GM23338 (cell line): Measurements from ENCODE around the gene AP5S1. TPM values are rescaled to one million over a fixed set of nuclear protein-coding genes. Genes with fewer than 3 reads are reported as not detected.

Source experiments
- ATAC-seq: fragments of 200-7000 bp; cut with Tn5 transposase; 3 replicates; pipeline ENCODE4 v1.9.1; 2020
- DNase-seq: peaks from one replicate; pipeline ENCODE4 v3.0.0-alpha.2; 2015; ENCODE audit warnings: low spot score
- H2AFZ ChIP-seq: fragments of 200-600 bp; sonication (generic); 2 replicates; pipeline ENCODE4 v1.8.0; 2016; ENCODE audit warnings: antibody characterized with exemption, mild to moderate bottlenecking, moderate library complexity
- H3F3A ChIP-seq: fragments of 200-600 bp; sonication (generic); replicated peaks from 2 replicates; pipeline ENCODE4 v1.8.0; 2017; ENCODE audit warnings: antibody characterized with exemption, mixed run types, low read depth
- H3K27ac ChIP-seq: fragments of 200-600 bp; sonication (generic); 2 replicates; pipeline ENCODE4 v1.6.1; 2016; ENCODE audit warnings: low read depth
- H3K27me3 ChIP-seq: fragments of 200-600 bp; sonication (generic); 2 replicates; pipeline ENCODE4 v1.8.0; 2016; ENCODE audit warnings: mild to moderate bottlenecking, mixed run types, moderate library complexity; ENCODE audit not compliant: insufficient read depth
- H3K36me3 ChIP-seq: fragments of 200-600 bp; sonication (generic); 2 replicates; pipeline ENCODE4 v1.8.0; 2016; ENCODE audit warnings: mild to moderate bottlenecking; ENCODE audit not compliant: insufficient read depth
- H3K4me1 ChIP-seq: fragments of 200-600 bp; sonication (generic); 2 replicates; pipeline ENCODE4 v1.8.0; 2016; ENCODE audit warnings: mild to moderate bottlenecking, moderate library complexity; ENCODE audit not compliant: insufficient read depth
- H3K4me2 ChIP-seq: fragments of 200-600 bp; sonication (generic); 2 replicates; pipeline ENCODE4 v1.7.1; 2017; ENCODE audit warnings: mixed run types
- H3K4me3 ChIP-seq: fragments of 200-600 bp; sonication (generic); 2 replicates; pipeline ENCODE4 v1.6.1; 2016; ENCODE audit warnings: mixed run types
- H3K79me2 ChIP-seq: fragments of 200-600 bp; sonication (generic); replicated peaks from 2 replicates; pipeline ENCODE4 v1.8.0; 2017; ENCODE audit warnings: mild to moderate bottlenecking; ENCODE audit not compliant: insufficient read depth
- H3K9me2 ChIP-seq: fragments of 200-600 bp; sonication (generic); 2 replicates; pipeline ENCODE4 v1.8.0; 2017; ENCODE audit not compliant: insufficient read depth
- H4K20me1 ChIP-seq: fragments of 200-600 bp; sonication (generic); replicated peaks from 2 replicates; pipeline ENCODE4 v1.8.0; 2017; ENCODE audit warnings: mild to moderate bottlenecking; ENCODE audit not compliant: insufficient read depth
- H3K27ac Mint-ChIP-seq: 2 replicates; pipeline ENCODE4 v1.8.0; 2020; ENCODE audit warnings: inconsistent platforms, mild to moderate bottlenecking, moderate library complexity, mixed read lengths
- H3K27me3 Mint-ChIP-seq: 3 replicates; pipeline ENCODE4 v1.8.0; 2022; ENCODE audit warnings: low read depth, mild to moderate bottlenecking, moderate library complexity, mixed read lengths, inconsistent platforms; ENCODE audit not compliant: insufficient read depth, poor library complexity
- H3K36me3 Mint-ChIP-seq: 3 replicates; pipeline ENCODE4 v1.8.0; 2021; ENCODE audit warnings: low read depth, mild to moderate bottlenecking, inconsistent platforms, moderate library complexity, mixed read lengths
- H3K4me1 Mint-ChIP-seq: 3 replicates; pipeline ENCODE4 v1.8.0; 2020; ENCODE audit warnings: mild to moderate bottlenecking, inconsistent platforms, mixed read lengths
- H3K4me3 Mint-ChIP-seq: 3 replicates; pipeline ENCODE4 v1.8.0; 2021; ENCODE audit warnings: moderate library complexity, mild to moderate bottlenecking, inconsistent platforms, mixed read lengths
- H3K9me3 Mint-ChIP-seq: 3 replicates; pipeline ENCODE4 v1.8.0; 2020; ENCODE audit warnings: moderate library complexity, mild to moderate bottlenecking, inconsistent platforms, mixed read lengths
- EZH2 ChIP-seq: fragments of 200-600 bp; sonication (generic); IDR thresholded peaks from one replicate; pipeline ENCODE4 v1.8.0; 2017; ENCODE audit warnings: antibody characterized with exemption, mild to moderate bottlenecking, low read depth; ENCODE audit not compliant: unreplicated experiment
- EZH2phosphoT487 ChIP-seq: fragments of 200-600 bp; sonication (generic); IDR thresholded peaks from one replicate; pipeline ENCODE4 v1.8.1; 2018; ENCODE audit warnings: antibody characterized with exemption; ENCODE audit not compliant: unreplicated experiment
- JUNB ChIP-seq: IDR thresholded peaks from one replicate; pipeline ENCODE4 v1.6.1; 2016; ENCODE audit warnings: antibody characterized with exemption; ENCODE audit not compliant: unreplicated experiment
- NANOG ChIP-seq: IDR thresholded peaks from 2 replicates; pipeline ENCODE4 v1.6.1; 2016; ENCODE audit warnings: antibody characterized with exemption, borderline replicate concordance
- STAT1 ChIP-seq: IDR thresholded peaks from one replicate; pipeline ENCODE4 v1.6.1; 2016; ENCODE audit warnings: antibody characterized with exemption; ENCODE audit not compliant: unreplicated experiment
- polyA plus RNA-seq: library from polyadenylated mRNA; unstranded; fragments of >200 nt; fragmentation: Nextera tagmentation; extraction: Ambion mirVana; gene quantifications from 2 replicates; pipeline ENCODE4 v1.2.1, GENCODE V29; 2016
- total RNA-seq: library from RNA; depleted of rRNA; stranded (reverse); fragments of >200 nt; shearing (Covaris generic); gene quantifications from 2 replicates; pipeline ENCODE4 v1.2.3, GENCODE V29; 2014
- TF ChIP-seq, protein P1 (sequence below): IDR thresholded peaks from one replicate; pipeline ENCODE4 v1.6.1; 2018; ENCODE audit warnings: antibody characterized with exemption; ENCODE audit not compliant: unreplicated experiment
- TF ChIP-seq, protein P2 (sequence below): fragments of 250-450 bp; sonication (Bioruptor Pico); IDR thresholded peaks from 2 replicates; pipeline ENCODE4 v1.5.0; 2020; ENCODE audit warnings: mild to moderate bottlenecking, moderate library complexity

AP5S1 gene
- total and polyA plus RNA-seq, 2 experiments from 2014 or later: 1.8 to 2.8 TPM

DNA sequence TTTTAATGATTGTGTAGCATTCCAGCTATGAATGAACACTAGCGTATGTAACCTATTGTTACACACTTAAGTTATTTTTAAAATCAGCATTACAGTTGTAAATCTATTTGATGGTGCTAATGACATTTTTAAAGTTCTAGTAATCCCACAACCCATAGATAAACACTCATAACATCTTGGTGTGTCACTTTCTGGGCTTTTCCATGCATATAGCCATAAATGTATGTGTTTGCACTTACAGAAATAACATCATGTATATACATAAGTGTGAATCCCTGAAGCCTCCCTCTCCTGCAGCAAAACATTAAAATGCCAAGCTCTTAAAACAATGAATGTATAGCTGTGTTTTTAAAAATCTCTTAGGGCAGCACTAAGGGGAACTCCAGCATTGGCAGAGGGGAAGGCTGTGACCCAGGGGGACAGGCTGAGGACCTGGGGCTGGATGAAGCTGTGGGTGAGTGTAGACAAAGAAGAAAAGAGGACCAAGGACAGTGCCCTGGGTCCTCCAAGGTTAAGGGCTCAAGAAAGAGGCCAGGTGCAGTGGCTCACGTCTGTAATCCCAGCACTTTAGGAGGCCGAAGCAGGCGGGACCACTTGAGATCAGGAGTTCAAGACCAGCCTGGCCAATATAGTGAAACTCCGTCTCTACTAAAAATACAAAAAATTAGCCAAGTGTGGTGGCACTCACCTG, 32.9 kb upstream of the AP5S1 start:
- Mint-ChIP-seq H3K27me3 (peaks cover 12% of the 10 kb centered on the region), H3K36me3 (peaks cover 6% of the 10 kb centered on the region), H3K27ac (no peak overlapping the region), H3K9me3 (no peaks in the 10 kb centered on the region), H3K4me1 (peaks cover 19% of the 10 kb centered on the region), H3K4me3 (peak overlapping the region; percentile 61)
- H3K36me3 ChIP-seq: no peaks in the 10 kb centered on the region
- H3F3A ChIP-seq: 0 out of 2 replicates have a peak, but pooled peaks cover 2% of the 10 kb centered on the region
- peak overlapping the region; percentile 37 for H3K4me3 ChIP-seq
- peak overlapping the region; percentile 77 for H2AFZ ChIP-seq
- peaks cover 20% of the 10 kb centered on the region for H4K20me1 ChIP-seq
- H3K4me2 ChIP-seq: peak overlapping the region; percentile 75
- peaks cover 30% of the 10 kb centered on the region for H3K27me3 ChIP-seq
- no peak for DNase-seq
- no peak for ATAC-seq
- TF ChIP-seq, protein P1, sequence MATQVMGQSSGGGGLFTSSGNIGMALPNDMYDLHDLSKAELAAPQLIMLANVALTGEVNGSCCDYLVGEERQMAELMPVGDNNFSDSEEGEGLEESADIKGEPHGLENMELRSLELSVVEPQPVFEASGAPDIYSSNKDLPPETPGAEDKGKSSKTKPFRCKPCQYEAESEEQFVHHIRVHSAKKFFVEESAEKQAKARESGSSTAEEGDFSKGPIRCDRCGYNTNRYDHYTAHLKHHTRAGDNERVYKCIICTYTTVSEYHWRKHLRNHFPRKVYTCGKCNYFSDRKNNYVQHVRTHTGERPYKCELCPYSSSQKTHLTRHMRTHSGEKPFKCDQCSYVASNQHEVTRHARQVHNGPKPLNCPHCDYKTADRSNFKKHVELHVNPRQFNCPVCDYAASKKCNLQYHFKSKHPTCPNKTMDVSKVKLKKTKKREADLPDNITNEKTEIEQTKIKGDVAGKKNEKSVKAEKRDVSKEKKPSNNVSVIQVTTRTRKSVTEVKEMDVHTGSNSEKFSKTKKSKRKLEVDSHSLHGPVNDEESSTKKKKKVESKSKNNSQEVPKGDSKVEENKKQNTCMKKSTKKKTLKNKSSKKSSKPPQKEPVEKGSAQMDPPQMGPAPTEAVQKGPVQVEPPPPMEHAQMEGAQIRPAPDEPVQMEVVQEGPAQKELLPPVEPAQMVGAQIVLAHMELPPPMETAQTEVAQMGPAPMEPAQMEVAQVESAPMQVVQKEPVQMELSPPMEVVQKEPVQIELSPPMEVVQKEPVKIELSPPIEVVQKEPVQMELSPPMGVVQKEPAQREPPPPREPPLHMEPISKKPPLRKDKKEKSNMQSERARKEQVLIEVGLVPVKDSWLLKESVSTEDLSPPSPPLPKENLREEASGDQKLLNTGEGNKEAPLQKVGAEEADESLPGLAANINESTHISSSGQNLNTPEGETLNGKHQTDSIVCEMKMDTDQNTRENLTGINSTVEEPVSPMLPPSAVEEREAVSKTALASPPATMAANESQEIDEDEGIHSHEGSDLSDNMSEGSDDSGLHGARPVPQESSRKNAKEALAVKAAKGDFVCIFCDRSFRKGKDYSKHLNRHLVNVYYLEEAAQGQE: peak; percentile 38
- no peak for TF ChIP-seq JUNB
- H3K79me2 ChIP-seq: no peaks in the 10 kb centered on the region; the same call in 1 of the 2 replicates
- H3K9me2 ChIP-seq: no peaks in the 10 kb centered on the region
- H3K4me1 ChIP-seq: peaks cover 7% of the 10 kb centered on the region; the same call in 1 of the 2 replicates
- no peak overlapping the region for H3K27ac ChIP-seq

DNA sequence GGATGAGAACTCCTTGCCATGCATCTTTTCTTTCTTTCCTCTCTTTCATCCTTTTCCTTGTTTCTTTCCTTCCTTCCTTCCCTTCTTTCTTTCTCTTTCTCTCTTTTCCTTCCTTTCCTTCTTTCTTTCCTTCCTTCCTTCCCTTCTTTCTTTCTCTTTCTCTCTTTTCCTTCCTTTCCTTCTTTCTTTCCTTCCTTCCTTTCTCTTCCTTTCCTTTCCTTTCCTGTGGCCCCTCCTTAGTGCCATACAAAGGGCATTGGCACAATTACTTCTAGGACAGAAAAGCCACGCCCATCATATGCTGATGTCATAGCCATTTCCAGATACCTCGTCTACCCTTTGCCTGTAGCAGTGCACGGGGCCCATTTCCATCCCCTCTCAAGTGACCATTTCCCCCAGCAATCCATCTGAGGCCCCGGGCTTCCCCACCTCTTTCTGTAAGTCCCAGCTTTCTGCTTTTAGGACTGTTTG, 31.6 kb upstream of the AP5S1 start:
- Mint-ChIP-seq H3K4me3 (no peak overlapping the region), H3K36me3 (peaks cover 6% of the 10 kb centered on the region), H3K27me3 (peaks cover 12% of the 10 kb centered on the region), H3K27ac (no peak overlapping the region), H3K9me3 (no peaks in the 10 kb centered on the region), H3K4me1 (peaks cover 8% of the 10 kb centered on the region)
- Histone ChIP-seq H2AFZ (peak overlapping the region; percentile 23; the same call in 1 of the 2 replicates), H3K36me3 (no peaks in the 10 kb centered on the region), H3F3A (0 out of 2 replicates have a peak, but pooled peaks cover 2% of the 10 kb centered on the region), H3K4me2 (no peak overlapping the region), H3K27me3 (peaks cover 30% of the 10 kb centered on the region), H4K20me1 (peaks cover 12% of the 10 kb centered on the region), H3K79me2 (no peaks in the 10 kb centered on the region; the same call in 1 of the 2 replicates), H3K4me1 (no peaks in the 10 kb centered on the region; the same call in 1 of the 2 replicates), H3K27ac (no peak overlapping the region), H3K4me3 (no peak overlapping the region), H3K9me2 (no peaks in the 10 kb centered on the region)
- ATAC-seq (no peak), DNase-seq (no peak)
- TF ChIP-seq EZH2phosphoT487: no peak
- TF ChIP-seq STAT1: no peak
- no peak for TF ChIP-seq EZH2
- no peak for TF ChIP-seq NANOG
- TF ChIP-seq, protein P2, sequence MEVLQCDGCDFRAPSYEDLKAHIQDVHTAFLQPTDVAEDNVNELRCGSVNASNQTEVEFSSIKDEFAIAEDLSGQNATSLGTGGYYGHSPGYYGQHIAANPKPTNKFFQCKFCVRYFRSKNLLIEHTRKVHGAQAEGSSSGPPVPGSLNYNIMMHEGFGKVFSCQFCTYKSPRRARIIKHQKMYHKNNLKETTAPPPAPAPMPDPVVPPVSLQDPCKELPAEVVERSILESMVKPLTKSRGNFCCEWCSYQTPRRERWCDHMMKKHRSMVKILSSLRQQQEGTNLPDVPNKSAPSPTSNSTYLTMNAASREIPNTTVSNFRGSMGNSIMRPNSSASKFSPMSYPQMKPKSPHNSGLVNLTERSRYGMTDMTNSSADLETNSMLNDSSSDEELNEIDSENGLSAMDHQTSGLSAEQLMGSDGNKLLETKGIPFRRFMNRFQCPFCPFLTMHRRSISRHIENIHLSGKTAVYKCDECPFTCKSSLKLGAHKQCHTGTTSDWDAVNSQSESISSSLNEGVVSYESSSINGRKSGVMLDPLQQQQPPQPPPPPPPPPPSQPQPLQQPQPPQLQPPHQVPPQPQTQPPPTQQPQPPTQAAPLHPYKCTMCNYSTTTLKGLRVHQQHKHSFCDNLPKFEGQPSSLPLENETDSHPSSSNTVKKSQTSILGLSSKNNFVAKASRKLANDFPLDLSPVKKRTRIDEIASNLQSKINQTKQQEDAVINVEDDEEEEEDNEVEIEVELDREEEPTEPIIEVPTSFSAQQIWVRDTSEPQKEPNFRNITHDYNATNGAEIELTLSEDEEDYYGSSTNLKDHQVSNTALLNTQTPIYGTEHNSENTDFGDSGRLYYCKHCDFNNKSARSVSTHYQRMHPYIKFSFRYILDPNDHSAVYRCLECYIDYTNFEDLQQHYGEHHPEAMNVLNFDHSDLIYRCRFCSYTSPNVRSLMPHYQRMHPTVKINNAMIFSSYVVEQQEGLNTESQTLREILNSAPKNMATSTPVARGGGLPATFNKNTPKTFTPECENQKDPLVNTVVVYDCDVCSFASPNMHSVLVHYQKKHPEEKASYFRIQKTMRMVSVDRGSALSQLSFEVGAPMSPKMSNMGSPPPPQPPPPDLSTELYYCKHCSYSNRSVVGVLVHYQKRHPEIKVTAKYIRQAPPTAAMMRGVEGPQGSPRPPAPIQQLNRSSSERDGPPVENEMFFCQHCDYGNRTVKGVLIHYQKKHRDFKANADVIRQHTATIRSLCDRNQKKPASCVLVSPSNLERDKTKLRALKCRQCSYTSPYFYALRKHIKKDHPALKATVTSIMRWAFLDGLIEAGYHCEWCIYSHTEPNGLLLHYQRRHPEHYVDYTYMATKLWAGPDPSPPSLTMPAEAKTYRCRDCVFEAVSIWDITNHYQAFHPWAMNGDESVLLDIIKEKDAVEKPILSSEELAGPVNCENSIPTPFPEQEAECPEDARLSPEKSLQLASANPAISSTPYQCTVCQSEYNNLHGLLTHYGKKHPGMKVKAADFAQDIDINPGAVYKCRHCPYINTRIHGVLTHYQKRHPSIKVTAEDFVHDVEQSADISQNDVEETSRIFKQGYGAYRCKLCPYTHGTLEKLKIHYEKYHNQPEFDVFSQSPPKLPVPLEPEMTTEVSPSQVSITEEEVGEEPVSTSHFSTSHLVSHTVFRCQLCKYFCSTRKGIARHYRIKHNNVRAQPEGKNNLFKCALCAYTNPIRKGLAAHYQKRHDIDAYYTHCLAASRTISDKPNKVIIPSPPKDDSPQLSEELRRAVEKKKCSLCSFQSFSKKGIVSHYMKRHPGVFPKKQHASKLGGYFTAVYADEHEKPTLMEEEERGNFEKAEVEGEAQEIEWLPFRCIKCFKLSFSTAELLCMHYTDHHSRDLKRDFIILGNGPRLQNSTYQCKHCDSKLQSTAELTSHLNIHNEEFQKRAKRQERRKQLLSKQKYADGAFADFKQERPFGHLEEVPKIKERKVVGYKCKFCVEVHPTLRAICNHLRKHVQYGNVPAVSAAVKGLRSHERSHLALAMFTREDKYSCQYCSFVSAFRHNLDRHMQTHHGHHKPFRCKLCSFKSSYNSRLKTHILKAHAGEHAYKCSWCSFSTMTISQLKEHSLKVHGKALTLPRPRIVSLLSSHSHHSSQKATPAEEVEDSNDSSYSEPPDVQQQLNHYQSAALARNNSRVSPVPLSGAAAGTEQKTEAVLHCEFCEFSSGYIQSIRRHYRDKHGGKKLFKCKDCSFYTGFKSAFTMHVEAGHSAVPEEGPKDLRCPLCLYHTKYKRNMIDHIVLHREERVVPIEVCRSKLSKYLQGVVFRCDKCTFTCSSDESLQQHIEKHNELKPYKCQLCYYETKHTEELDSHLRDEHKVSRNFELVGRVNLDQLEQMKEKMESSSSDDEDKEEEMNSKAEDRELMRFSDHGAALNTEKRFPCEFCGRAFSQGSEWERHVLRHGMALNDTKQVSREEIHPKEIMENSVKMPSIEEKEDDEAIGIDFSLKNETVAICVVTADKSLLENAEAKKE: no peak
